HG02938 (cell line): ENCODE data around the gene KCND1.

Source experiments
- ATAC-seq: cut with Tn5 transposase; IDR thresholded peaks from one replicate; pipeline ENCODE4 v1.9.1; 2021; ENCODE audit warnings: mild to moderate bottlenecking, moderate library complexity; ENCODE audit not compliant: unreplicated experiment

Gene KCND1

GRCh38 chrX:48939524-48940228 lies 32.0 kb downstream of the KCND1 start:
- no peak for ATAC-seq

- ATAC-seq: peak; percentile 58
Observed at GRCh38 chrX:48938721-48939425, 32.8 kb downstream of the KCND1 start.

GRCh38 chrX:48937054-48937907 lies 34.4 kb downstream of the KCND1 start:
- ATAC-seq: peak; percentile 55

DNA sequence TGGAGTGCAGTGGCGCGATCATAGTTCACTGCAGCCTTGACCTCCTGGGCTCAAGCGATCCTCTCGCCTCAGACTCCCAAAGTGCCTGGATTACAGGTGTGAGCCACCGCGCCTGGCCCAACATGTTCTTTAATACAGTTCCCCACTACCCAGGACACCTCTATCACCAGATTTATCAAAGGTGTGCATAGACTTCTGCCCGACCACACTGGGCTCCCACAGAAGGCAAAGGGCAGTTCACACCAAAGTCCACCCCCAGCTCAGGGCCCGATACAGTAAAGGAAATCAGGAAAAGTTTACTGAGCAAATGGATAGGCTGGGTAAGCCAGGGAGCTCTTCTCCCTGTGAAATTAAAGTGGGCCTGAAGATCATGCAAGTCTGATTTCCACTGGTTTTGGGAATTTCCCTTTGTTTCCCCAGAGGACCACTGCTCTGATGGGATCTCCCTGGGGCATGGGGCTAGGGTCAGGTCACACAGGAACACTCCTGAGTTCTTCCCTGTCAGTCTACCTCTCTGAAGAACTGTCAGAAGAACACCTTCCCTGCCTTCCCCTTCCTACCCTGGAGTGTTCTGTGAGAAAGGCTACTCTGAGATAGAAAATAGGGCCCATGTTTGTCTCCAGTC lies 35.1 kb downstream of the KCND1 start:
- ATAC-seq: no peak

DNA sequence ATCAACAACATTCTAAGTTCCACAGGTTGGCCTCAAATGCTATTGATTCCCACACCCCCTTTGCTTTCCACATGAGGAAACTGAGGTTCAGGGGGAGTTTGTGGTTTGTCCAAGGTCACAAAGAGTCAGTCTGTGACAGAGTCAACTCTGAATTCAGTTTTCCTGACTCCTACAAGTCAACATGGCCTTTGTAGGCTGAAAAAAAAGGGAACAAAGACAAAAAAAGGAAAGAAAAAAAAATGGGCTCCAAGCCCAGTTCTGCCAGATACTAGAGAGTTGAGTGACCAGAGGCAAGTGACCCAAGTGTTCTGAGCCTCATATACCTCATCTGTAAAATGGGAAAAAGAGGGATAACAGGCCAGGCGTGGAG lies 36.4 kb downstream of the KCND1 start:
- ATAC-seq: no peak

- no peak for ATAC-seq
Observed at GRCh38 chrX:48934581-48935300, 36.9 kb downstream of the KCND1 start.

DNA sequence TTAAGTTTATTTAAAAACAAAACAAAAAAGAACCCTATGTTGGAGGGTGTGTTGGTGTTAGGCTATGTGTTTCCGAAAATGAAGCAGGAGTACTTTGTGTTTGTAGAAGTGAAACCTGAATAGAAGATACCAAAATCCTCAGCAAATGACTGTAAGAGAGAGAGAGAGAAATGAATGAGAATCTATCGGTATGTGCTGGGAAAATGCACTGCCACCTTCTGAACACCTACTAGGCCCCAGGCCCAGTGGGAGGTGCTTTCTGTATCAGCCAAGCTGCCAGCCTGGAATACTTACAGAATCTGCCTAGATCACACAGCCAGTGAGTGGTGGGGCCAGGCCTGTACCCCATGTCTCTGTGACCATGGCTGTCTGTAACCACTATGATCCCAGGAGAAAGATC lies 37.9 kb downstream of the KCND1 start:
- no peak for ATAC-seq

DNA sequence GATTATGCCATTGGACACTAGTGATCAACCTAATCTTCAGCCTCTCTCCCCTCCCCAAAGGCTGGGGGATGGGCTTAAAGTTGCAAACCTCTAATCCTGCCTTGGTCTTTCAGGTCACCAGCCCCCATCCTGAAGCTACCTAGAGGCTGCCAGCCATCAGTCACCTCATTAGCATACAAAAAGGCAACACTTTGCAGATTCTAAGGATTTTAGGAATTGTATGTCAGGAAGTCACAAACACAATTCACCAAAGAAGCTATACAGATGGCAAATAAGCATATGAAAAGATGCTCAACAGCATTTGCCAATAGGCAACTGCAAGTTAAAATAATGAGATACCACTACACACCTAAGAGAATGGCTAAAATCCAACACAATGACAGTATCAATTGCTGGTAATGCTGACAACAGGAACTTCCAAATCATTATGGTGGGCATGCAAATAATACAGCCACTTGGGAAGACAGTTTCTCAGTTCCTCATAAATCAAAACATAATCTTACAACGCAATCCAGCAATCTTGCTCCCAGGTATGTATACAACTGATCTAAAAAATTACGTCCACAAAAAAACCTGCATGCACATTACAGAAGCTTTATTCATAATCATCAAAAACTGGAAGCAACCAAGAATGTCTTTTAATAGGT lies 43.8 kb downstream of the KCND1 start:
- no peak for ATAC-seq

GRCh38 chrX:48927123-48927522 lies 44.5 kb downstream of the KCND1 start:
- ATAC-seq: no peak

- ATAC-seq: no peak
Observed at GRCh38 chrX:48924270-48924669, 47.4 kb downstream of the KCND1 start.

- no peak for ATAC-seq
Observed at GRCh38 chrX:48923771-48924170, 47.9 kb downstream of the KCND1 start.

DNA sequence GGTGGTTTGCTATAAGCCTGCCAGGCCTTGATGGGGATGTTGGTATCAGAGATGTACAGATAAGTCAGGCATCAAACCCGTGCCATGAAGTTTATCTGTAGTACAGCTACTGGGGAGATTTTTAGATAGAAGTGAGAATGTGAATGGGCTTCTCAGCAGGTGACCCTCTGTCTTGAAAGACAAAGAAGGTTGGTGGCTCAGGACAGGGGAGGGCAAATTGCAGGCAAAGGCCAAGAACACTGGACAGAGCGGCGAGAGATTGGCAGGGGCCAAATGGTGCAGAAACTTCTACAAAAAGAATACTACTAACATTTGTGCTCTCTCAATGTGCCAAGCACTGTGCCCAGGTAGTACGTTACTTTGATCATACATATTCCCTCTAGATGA lies 50.9 kb downstream of the KCND1 start:
- no peak for ATAC-seq

GRCh38 chrX:48919947-48920717 lies 51.5 kb downstream of the KCND1 start:
- ATAC-seq: no peak

DNA sequence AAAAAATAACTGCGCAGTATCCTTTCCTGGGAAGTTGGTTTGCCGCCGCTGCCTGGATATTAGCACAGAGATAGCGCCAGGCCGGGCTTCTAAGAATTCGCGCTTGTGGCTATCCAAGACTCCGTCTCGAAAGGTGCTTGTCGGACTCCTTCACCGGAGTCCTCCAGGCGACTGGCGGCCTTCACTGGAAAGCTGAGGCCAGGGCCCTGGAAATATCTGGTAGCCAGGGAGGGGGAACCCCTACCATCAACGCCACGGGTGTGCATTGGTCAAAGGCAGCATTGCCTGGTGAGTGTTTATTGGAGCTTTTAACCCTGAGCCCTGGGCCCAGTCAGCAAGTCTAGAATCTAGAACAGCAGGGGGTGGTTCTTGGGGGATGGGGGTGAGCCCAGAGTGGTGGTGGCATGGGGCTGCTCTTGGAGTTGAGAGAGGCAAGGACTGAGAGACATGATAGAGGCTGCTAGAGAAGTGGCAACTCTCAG lies 52.2 kb downstream of the KCND1 start:
- ATAC-seq: no peak

- peak; percentile 73 for ATAC-seq
Observed at GRCh38 chrX:48918643-48919340, 52.9 kb downstream of the KCND1 start, which contains the start of gene PIM2. Gene PIM2 (minus strand): TSS chrX:48919024. CDS start chrX:48918834, 190 bp downstream.

GRCh38 chrX:48918301-48918642 lies 53.4 kb downstream of the KCND1 start:
- no peak for ATAC-seq

DNA sequence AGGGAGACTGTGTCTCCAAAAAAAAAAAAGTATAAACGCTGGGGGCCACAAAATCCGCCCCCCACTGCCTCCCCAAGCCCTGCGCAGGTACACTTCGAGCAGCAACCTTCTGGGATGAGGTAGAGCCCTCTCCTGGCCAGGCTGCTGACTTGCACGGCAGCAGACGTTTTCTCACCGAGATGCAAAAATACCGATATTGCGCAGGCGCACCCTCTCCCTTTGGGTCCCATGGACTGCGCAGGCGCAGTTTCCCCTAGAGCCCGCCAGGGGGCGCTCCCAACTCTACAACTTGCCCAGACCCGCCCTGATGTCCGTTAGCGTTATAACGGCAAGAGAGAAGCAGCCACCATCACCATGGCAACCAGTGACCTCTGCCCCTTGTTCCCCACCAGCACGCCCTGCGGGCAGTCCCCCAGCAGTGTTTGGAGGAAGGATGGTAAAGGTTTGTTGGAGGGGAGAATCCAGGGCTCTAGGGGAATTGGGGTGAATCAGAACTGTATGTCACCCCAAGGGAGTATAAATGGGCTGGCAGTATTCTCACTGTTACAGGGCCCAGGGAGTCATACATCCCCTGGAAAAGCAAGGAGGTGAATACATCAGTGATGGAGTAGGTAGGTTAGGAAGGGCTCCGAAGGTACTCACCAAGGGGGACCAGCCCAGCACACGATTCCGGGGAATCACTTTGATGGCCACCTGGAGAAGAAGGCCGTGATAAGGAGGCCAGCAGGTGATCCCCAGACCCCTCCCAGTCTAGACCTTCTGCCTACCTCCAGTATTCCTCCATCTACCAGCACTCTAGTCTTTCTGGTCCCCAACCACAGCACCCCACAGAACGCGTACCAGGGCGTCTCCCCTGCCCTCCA lies 54.3 kb downstream of the KCND1 start:
- ATAC-seq: peak; percentile 41
